WTC11 (cell line): ENCODE data around the gene SDCCAG8. TPM values are rescaled to one million over a fixed set of nuclear protein-coding genes. Genes with fewer than 3 reads are reported as not detected.

Experiments
- ATAC-seq: fragments of 200-7000 bp; cut with Tn5 transposase; 2 replicates; pipeline ENCODE4 v1.10.0; 2021; ENCODE audit warnings: mild to moderate bottlenecking, moderate library complexity
- CTCF ChIA-PET: fragments of 300-600 bp; sonication (Branson Sonifier 250); formaldehyde crosslinking; loops from one replicate; lab custom pipeline; 2021; ENCODE audit warnings: antibody characterized with exemption; lab: Charles Lee
- POLR2A ChIA-PET: fragments of 350-600 bp; sonication (Branson Sonifier 250); formaldehyde crosslinking; loops from one replicate; lab custom pipeline; 2021; ENCODE audit warnings: antibody characterized with exemption; lab: Charles Lee
- DNase-seq: peaks from one replicate; pipeline ENCODE4 v3.0.0; 2021; ENCODE audit warnings: low spot score
- H3K27ac Mint-ChIP-seq: 2 replicates; pipeline ENCODE4 v1.8.0; 2021; ENCODE audit warnings: mixed read lengths
- H3K27me3 Mint-ChIP-seq: 2 replicates; pipeline ENCODE4 v1.8.0; 2021; ENCODE audit warnings: low read depth, mild to moderate bottlenecking, moderate library complexity, mixed read lengths
- H3K36me3 Mint-ChIP-seq: 2 replicates; pipeline ENCODE4 v1.8.0; 2021; ENCODE audit warnings: mixed read lengths
- H3K4me1 Mint-ChIP-seq: 2 replicates; pipeline ENCODE4 v1.8.0; 2022; ENCODE audit warnings: mixed read lengths
- H3K4me3 Mint-ChIP-seq: 2 replicates; pipeline ENCODE4 v1.8.0; 2021; ENCODE audit warnings: mild to moderate bottlenecking, moderate library complexity, mixed read lengths
- H3K9me3 Mint-ChIP-seq: 2 replicates; pipeline ENCODE4 v1.8.0; 2021; ENCODE audit warnings: mixed read lengths
- CREM ChIP-seq: sonication (generic); formaldehyde crosslinking; IDR thresholded peaks from 2 replicates; pipeline ENCODE4 v1.8.1; 2022; ENCODE audit warnings: mild to moderate bottlenecking, missing genetic modification reagents, moderate library complexity
- CTCF ChIP-seq: fragments of 200-600 bp; IDR thresholded peaks from 2 replicates; pipeline ENCODE4 v1.8.0; 2022; ENCODE audit warnings: antibody characterized with exemption
- E2F4 ChIP-seq: sonication (generic); formaldehyde crosslinking; IDR thresholded peaks from 2 replicates; pipeline ENCODE4 v1.8.1; 2022; ENCODE audit warnings: low read depth, mild to moderate bottlenecking, moderate library complexity, missing genetic modification reagents, borderline replicate concordance
- ELF4 ChIP-seq: sonication (generic); formaldehyde crosslinking; IDR thresholded peaks from 2 replicates; pipeline ENCODE4 v1.8.1; 2022; ENCODE audit warnings: low read depth, mild to moderate bottlenecking, moderate library complexity, missing genetic modification reagents
- JAZF1 ChIP-seq: fragments of 250-450 bp; sonication (Bioruptor Pico); IDR thresholded peaks from 2 replicates; pipeline ENCODE4 v1.9.0; 2021; ENCODE audit warnings: moderate library complexity, mild to moderate bottlenecking, inconsistent platforms
- MYBL2 ChIP-seq: sonication (generic); formaldehyde crosslinking; IDR thresholded peaks from 2 replicates; pipeline ENCODE4 v1.8.1; 2023; ENCODE audit warnings: mild to moderate bottlenecking, moderate library complexity, missing genetic modification reagents
- PRRX2 ChIP-seq: fragments of 250-450 bp; sonication (Bioruptor Pico); IDR thresholded peaks from 2 replicates; pipeline ENCODE4 v1.8.0; 2021; ENCODE audit warnings: mild to moderate bottlenecking
- ZNF121 ChIP-seq: sonication (generic); formaldehyde crosslinking; IDR thresholded peaks from 2 replicates; pipeline ENCODE4 v1.8.0; 2023; ENCODE audit warnings: missing genetic modification reagents
- ZNF232 ChIP-seq: sonication (generic); formaldehyde crosslinking; IDR thresholded peaks from 2 replicates; pipeline ENCODE4 v1.8.0; 2022; ENCODE audit warnings: mild to moderate bottlenecking, missing genetic modification reagents
- ZNF396 ChIP-seq: fragments of 250-450 bp; sonication (Bioruptor Pico); IDR thresholded peaks from 2 replicates; pipeline ENCODE4 v1.8.0; 2021; ENCODE audit warnings: mild to moderate bottlenecking, moderate library complexity, borderline replicate concordance
- total RNA-seq: library from RNA; stranded (reverse); gene quantifications from 3 replicates; pipeline ENCODE4 v1.2.3, GENCODE V29; 2021
- TF ChIP-seq, protein P1 (sequence below): fragments of 250-450 bp; sonication (Bioruptor Pico); IDR thresholded peaks from 2 replicates; pipeline ENCODE4 v1.8.0; 2021; ENCODE audit warnings: mild to moderate bottlenecking
- TF ChIP-seq, protein P2 (sequence below): sonication (generic); formaldehyde crosslinking; IDR thresholded peaks from 2 replicates; pipeline ENCODE4 v1.8.0; 2023; ENCODE audit warnings: missing genetic modification reagents
- TF ChIP-seq, protein P3 (sequence below): sonication (generic); formaldehyde crosslinking; IDR thresholded peaks from 2 replicates; pipeline ENCODE4 v1.8.0; 2023; ENCODE audit warnings: missing genetic modification reagents, mild to moderate bottlenecking, borderline replicate concordance
- TF ChIP-seq, protein P4 (sequence below): fragments of 250-450 bp; sonication (Bioruptor Pico); IDR thresholded peaks from 2 replicates; pipeline ENCODE4 v1.9.0; 2021; ENCODE audit warnings: mild to moderate bottlenecking, borderline replicate concordance

SDCCAG8 gene
- total RNA-seq, 1 experiment from 2014 or later = 44.3 TPM

GRCh38 chr1:243287652-243288051 lies 31.8 kb downstream of the SDCCAG8 start:
- CTCF ChIA-PET = no interaction called here
- no peak for DNase-seq
- Mint-ChIP-seq H3K4me3 (no peak overlapping the region), H3K27ac (peak overlapping the region; percentile 21; the same call in 1 of the 2 replicates), H3K36me3 (peaks cover 5% of the 10 kb centered on the region; the same call in 1 of the 2 replicates), H3K4me1 (peaks cover 20% of the 10 kb centered on the region), H3K9me3 (no peaks in the 10 kb centered on the region), H3K27me3 (no peaks in the 10 kb centered on the region)
- POLR2A ChIA-PET = no interaction called here
- TF ChIP-seq JAZF1 (CRISPR knock-in tag) = no peak
- TF ChIP-seq, protein P1, sequence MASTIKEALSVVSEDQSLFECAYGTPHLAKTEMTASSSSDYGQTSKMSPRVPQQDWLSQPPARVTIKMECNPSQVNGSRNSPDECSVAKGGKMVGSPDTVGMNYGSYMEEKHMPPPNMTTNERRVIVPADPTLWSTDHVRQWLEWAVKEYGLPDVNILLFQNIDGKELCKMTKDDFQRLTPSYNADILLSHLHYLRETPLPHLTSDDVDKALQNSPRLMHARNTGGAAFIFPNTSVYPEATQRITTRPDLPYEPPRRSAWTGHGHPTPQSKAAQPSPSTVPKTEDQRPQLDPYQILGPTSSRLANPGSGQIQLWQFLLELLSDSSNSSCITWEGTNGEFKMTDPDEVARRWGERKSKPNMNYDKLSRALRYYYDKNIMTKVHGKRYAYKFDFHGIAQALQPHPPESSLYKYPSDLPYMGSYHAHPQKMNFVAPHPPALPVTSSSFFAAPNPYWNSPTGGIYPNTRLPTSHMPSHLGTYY (CRISPR knock-in tag) = no peak
- TF ChIP-seq ZNF396 (CRISPR knock-in tag) = no peak
- no peak for TF ChIP-seq ELF4
- no peak for TF ChIP-seq CTCF
- no peak for TF ChIP-seq CREM (CRISPR knock-in tag)
- TF ChIP-seq, protein P2, sequence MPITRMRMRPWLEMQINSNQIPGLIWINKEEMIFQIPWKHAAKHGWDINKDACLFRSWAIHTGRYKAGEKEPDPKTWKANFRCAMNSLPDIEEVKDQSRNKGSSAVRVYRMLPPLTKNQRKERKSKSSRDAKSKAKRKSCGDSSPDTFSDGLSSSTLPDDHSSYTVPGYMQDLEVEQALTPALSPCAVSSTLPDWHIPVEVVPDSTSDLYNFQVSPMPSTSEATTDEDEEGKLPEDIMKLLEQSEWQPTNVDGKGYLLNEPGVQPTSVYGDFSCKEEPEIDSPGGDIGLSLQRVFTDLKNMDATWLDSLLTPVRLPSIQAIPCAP (CRISPR knock-in tag) = no peak
- TF ChIP-seq ZNF232 (CRISPR knock-in tag) = no peak
- TF ChIP-seq, protein P3, sequence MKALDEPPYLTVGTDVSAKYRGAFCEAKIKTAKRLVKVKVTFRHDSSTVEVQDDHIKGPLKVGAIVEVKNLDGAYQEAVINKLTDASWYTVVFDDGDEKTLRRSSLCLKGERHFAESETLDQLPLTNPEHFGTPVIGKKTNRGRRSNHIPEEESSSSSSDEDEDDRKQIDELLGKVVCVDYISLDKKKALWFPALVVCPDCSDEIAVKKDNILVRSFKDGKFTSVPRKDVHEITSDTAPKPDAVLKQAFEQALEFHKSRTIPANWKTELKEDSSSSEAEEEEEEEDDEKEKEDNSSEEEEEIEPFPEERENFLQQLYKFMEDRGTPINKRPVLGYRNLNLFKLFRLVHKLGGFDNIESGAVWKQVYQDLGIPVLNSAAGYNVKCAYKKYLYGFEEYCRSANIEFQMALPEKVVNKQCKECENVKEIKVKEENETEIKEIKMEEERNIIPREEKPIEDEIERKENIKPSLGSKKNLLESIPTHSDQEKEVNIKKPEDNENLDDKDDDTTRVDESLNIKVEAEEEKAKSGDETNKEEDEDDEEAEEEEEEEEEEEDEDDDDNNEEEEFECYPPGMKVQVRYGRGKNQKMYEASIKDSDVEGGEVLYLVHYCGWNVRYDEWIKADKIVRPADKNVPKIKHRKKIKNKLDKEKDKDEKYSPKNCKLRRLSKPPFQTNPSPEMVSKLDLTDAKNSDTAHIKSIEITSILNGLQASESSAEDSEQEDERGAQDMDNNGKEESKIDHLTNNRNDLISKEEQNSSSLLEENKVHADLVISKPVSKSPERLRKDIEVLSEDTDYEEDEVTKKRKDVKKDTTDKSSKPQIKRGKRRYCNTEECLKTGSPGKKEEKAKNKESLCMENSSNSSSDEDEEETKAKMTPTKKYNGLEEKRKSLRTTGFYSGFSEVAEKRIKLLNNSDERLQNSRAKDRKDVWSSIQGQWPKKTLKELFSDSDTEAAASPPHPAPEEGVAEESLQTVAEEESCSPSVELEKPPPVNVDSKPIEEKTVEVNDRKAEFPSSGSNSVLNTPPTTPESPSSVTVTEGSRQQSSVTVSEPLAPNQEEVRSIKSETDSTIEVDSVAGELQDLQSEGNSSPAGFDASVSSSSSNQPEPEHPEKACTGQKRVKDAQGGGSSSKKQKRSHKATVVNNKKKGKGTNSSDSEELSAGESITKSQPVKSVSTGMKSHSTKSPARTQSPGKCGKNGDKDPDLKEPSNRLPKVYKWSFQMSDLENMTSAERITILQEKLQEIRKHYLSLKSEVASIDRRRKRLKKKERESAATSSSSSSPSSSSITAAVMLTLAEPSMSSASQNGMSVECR (CRISPR knock-in tag) = no peak
- TF ChIP-seq MYBL2 (CRISPR knock-in tag) = no peak
- ATAC-seq = no peak

GRCh38 chr1:243288062-243288461 lies 32.2 kb downstream of the SDCCAG8 start:
- H3K4me3 Mint-ChIP-seq = no peak overlapping the region
- no peak for DNase-seq
- POLR2A ChIA-PET = no interaction called here

More at GRCh38 chr1:243288062-243288461, 32.2 kb downstream of the SDCCAG8 start:
- Mint-ChIP-seq H3K4me1 (peaks cover 20% of the 10 kb centered on the region), H3K9me3 (no peaks in the 10 kb centered on the region), H3K36me3 (peaks cover 5% of the 10 kb centered on the region; the same call in 1 of the 2 replicates), H3K27ac (no peak overlapping the region), H3K27me3 (no peaks in the 10 kb centered on the region)
- no peak for ATAC-seq
- CTCF ChIA-PET = no interaction called here
- TF ChIP-seq ZNF121 (CRISPR knock-in tag) = 0 out of 2 replicates have a peak, but pooled peaks have one; percentile 58
- no peak for TF ChIP-seq PRRX2 (CRISPR knock-in tag)
- TF ChIP-seq, protein P4, sequence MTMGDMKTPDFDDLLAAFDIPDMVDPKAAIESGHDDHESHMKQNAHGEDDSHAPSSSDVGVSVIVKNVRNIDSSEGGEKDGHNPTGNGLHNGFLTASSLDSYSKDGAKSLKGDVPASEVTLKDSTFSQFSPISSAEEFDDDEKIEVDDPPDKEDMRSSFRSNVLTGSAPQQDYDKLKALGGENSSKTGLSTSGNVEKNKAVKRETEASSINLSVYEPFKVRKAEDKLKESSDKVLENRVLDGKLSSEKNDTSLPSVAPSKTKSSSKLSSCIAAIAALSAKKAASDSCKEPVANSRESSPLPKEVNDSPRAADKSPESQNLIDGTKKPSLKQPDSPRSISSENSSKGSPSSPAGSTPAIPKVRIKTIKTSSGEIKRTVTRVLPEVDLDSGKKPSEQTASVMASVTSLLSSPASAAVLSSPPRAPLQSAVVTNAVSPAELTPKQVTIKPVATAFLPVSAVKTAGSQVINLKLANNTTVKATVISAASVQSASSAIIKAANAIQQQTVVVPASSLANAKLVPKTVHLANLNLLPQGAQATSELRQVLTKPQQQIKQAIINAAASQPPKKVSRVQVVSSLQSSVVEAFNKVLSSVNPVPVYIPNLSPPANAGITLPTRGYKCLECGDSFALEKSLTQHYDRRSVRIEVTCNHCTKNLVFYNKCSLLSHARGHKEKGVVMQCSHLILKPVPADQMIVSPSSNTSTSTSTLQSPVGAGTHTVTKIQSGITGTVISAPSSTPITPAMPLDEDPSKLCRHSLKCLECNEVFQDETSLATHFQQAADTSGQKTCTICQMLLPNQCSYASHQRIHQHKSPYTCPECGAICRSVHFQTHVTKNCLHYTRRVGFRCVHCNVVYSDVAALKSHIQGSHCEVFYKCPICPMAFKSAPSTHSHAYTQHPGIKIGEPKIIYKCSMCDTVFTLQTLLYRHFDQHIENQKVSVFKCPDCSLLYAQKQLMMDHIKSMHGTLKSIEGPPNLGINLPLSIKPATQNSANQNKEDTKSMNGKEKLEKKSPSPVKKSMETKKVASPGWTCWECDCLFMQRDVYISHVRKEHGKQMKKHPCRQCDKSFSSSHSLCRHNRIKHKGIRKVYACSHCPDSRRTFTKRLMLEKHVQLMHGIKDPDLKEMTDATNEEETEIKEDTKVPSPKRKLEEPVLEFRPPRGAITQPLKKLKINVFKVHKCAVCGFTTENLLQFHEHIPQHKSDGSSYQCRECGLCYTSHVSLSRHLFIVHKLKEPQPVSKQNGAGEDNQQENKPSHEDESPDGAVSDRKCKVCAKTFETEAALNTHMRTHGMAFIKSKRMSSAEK (CRISPR knock-in tag) = no peak
- TF ChIP-seq E2F4 (CRISPR knock-in tag) = no peak
